Tongue (tissue), 2 donors: ENCODE measurements around the gene CXXC1. TPM values are rescaled to one million over a fixed set of nuclear protein-coding genes. Genes with fewer than 3 reads are reported as not detected.
"Not testable (repeated sequence)": the region's sequence is repeated elsewhere in the genome, so short reads cannot be mapped to it uniquely, and the experiment has no call there.

ENCODE experiments used
- DNase-seq: peaks from one replicate; pipeline ENCODE4 v3.0.0-alpha.2; 2015
- total RNA-seq: library from RNA; depleted of rRNA; stranded (reverse); fragments of >200 nt; gene quantifications from one replicate; pipeline ENCODE4 v1.2.3, GENCODE V29; 2014

Gene CXXC1
- total RNA-seq, 1 donor from 2014 or later = 38.0 TPM

DNA sequence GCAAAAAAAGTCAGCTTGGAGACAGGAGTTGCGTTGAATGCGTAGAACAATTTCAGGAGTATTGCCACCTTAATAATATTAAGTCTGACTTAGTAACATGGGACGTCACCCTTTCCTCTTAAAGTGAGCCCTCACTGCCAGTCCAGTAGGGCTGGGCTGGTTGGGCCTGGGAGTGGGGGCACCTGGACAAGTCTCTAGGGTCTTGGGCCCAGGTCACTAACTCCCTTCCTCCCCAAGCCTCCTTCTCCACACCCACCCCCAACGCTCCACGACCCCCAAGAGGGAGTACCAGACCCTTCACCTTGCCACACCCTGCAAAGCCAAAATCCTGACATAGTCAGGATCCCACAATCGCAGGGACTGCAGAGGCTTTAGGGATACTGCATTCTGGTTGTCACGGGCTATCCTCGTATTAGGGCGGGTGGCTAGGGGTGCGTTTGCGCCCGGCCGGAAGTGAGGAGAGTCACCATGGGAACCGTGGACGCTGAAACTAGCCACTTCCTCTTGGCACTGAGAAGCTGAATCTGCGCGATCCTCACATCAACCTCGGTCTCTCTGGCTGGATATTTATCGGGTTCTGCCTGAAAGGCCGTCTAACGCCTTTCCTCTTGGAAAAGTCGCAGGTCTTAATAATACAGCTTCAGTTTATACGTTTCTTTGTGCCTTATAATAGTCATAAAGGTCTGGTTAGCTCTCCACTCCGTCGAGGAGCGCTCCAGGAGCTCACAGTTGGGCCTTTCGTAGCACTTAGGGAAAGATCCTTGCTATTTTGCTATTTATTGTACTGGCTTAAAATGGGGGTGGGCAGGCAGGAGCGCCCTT is 10.3 kb upstream of the CXXC1 start:
- DNase-seq = peak; percentile 85

DNA sequence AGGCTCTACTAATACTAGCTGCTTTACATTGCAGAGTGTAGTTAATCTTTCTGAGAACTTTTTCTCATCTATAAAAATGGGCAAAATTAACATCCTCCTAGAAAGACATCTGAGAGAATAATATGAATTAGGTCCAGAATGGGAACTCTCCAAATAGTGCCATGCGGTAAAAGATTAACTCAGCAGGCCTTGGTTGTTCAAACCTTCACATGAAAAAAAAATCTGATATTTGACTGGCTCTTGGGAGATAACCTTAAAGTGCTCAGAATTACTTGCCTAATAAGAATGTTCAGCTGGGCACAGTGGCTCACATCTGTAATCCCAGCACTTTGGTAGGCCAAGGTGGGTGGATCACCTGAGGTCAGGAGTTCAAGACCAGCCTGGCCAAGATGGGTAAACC is 5.5 kb upstream of the CXXC1 start:
- DNase-seq = no peak

DNA sequence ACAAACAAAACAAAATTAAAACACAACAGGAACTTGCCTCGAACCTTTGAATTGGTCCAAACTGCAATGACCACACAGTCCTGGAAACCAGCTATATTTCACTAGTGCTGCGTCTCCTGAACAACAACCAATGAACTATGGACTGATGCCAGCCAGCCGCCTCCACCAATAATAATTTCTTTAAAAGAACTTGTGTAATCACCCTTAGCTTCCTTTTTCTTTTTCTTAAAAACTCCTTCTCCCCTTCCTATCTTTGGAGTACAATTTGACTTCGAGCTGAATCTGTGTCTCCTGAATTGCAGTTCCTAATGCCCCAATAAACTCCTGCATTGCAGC is 1.6 kb upstream of the CXXC1 start:
- no peak for DNase-seq

DNA sequence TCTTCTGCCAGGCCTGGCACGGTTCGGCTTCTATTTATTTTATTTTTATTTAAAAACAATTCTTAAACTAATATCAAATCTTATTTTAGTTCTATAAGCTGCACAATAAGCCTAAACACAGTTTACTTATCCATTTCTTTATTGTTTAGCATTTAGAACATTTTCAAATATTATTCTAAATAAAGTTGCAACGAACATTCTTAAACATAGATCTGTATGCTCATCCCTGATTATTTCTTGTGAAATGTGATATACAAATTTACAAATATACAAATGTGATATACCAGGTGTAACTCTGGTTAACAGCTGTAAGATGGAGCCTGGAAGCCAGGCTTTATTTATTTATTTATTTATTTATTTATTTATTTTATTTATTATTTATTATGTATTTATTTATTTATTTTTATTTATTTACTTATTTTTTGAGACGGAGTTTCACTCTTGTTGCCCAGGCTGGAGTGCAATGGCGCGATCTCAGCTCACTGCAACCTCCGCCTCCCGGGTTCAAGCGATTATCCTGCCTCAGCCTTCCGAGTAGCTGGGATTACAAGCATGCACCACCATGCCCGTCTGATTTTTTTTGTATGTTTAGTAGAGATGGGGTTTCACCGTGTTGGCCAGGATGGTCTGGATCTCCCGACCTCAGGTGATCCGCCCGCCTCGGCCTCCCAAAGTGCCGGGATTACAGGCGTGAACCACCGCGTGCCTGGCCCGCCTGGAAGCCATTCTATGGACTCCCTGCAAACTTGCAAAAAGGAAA is 1.0 kb upstream of the CXXC1 start:
- DNase-seq = not testable (repeated sequence)

DNA sequence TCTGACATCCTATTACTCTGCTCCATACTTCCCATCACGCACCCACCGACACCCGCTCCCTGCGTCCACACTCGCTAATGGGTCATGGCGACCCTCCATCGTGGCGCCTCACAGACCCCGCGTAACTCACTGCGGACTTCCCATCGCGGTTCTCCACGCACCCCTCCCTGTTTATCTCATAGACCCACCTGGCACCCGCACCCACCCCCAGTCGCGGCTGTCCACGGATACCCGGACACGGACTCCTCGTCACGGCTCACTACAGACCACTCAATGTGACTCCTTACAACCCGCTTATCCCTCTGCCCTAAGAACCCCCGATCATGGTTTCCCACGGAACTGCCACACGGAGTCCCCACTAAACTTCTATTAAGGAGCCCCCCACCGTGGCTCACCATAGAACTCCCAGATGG is 458 bp downstream of the CXXC1 start:
- no peak for DNase-seq

DNA sequence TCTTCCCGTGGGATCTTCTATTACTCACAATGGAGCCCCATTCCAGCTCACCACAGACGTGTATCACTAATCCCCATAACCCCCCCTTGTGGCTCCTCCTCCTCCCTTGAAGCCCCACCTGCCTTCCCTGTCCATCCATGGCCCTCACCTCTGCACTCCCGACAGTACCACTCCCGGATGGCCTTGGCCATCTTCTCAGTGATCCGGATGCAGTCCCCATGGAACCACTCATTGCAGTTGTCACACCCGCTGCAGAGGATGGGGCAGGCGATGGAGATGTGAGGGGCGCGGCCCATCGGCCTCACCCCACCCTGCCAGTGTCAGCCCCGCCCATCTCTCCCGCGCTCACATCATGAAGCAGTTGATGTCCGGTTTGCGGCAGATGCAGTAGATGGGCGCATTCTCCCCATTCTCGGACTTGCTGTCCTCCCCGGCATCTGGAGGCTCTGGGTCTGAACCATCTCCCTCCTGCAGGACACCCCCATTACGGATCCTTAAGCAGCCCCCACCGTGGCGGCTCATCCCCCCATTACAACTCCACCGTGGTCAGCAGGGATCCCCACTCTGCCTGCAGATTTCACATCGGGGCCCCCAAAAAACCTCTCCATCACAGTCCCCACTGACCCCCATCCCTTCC is 983 bp downstream of the CXXC1 start:
- DNase-seq = peak; percentile 30

DNA sequence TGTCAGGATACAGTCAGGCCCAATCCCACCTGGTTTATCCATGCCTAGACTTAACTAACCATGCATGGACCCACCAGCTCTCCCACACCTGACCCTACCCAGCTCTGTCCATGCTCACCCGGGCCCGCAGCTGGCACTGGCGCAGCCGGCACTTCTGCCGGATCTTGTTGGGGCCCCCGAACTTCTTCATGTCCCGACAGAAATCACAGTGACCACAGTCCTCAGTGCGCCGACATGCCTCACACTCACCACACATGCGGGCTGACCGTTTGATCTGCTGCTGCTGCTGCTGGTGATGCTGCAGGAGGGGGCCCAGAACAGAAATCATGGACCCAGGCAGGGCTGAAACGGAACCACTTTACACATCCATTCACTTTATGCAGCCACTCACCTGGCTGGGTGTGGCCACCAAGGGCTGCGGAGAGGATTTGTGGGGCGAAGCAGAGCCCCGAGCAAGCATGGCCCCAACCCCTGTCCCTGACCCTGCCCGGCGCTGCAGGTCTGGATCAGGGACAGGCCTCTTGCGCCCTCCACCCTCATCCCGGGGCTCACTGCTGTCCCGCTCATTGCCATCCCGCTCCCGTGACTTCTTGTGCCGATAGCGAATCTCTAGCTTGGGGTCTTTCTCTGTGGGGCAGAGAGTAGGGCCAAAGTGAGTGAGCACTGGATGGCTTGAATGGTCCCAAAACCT is 1.7 kb downstream of the CXXC1 start:
- no peak for DNase-seq

DNA sequence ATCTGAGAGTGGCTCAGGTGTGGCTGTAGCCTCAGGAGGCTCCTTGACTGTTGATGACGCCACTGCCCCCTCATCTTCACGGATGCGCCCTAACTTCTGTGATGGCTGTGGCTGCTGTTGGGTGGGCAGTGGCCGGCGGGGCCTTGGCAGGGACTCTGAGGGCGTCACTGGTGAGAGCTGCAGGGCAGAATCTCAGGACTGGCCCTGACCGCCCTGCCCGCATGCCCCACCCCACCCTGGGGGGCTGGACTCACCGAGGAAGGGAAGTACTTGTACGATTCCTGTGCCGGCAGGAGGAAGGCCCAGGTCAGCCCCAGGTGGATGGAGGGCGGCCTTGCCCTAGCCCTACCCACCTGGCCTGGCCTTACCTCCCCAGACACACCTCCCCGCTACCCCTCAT is 2.4 kb downstream of the CXXC1 start:
- DNase-seq = no peak

DNA sequence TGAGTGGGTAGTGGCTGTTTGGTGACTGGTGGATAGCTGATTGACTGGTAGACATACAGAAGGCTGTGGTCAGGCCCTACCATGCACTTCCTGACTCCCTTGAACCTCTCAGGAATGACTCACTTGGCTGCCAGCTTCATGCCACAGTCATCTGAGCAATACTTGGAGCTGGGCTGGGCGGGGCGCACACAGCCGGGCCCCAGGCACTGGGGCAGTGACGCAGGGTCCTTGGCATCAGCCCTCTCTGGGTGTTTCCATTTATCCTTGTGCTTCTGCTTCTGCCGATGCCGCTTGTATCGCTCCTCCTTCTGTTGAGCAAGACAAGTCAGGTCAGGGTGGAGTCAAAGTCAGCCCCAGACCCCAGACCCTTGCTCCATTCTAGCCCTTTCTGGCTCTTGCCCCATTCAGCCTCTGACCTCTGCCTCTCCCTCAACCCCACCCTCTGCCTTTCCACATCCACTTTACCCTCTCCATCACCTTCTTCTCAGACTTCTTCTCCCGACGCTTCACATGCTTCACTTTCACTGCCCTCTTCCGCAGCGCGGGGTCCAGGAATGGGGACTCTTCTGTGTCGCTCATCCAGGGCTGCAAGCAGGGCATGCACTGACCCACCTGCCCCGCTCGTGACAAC is 3.1 kb downstream of the CXXC1 start:
- no peak for DNase-seq

DNA sequence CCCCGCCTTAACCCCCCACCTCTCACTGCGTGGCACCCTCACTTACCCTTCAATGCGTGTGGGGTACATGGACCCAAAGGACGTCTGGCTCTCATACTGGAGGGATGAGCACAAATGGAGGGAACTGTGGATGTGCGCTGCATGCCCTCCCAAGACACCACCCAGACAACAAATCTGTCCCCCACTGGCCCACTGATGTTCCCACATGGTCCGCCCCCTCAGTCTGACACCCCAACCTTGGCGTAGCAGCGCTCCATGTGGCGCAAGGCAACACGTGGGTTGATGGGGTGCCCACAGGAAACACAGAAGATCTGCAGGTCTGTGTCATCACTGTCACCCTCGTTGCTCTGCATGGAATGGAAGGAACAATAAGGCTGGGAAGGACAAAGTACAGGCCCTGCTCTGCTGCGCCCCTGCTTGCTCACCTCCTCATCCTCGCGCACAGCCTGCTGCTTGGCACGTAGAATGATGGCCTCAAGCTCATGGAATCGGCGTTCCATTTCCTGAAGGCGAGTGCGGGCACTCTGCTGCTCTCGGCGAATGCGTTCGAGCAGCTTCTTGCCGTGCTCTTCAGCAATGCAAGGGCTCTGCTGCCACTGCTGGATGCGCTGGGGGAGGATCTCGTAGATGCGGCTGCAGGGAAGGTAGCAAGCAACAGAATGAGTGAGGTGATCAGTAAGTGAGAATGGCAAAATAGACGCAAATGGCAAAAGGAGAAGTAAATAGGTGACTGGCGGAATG is 3.9 kb downstream of the CXXC1 start:
- no peak for DNase-seq

DNA sequence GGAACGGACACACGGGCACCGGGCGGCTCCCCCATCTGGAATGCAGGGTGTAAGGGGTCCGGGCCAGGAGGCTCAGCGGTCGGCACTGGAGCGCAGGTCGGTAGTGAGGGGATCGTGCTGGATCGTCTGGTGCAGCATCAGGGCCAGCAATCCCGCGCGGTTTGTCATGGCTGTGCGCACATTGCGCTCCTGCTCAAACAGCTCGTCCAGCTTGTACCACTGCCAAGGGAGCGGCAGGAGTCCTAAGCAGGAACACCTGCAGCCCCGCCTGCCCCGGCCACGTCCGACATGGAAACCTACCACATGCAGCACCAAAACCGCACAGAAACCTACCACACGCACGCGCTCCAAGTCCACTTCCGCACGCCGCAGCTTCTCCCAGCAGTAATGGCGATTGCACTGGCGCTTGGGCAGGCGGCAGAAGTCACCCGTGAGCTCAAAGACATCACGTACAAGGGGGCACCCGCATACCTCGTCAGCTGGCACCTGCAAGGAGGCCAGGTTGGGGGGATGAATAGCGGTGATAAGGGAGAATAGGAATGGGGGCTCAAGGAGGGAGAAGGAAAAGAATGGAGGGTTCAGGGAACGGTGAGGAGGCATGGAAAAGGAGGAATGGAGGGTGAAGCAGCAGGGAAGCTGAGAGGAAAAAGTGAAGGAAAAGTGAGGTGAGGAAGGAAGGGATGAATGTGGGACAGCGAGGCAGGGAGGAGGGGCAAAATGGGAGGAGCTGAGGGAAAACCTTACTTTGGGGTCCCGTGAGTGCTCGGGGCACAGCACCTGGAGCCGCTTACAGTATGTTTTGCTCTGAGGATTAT is 4.8 kb downstream of the CXXC1 start:
- no peak for DNase-seq

DNA sequence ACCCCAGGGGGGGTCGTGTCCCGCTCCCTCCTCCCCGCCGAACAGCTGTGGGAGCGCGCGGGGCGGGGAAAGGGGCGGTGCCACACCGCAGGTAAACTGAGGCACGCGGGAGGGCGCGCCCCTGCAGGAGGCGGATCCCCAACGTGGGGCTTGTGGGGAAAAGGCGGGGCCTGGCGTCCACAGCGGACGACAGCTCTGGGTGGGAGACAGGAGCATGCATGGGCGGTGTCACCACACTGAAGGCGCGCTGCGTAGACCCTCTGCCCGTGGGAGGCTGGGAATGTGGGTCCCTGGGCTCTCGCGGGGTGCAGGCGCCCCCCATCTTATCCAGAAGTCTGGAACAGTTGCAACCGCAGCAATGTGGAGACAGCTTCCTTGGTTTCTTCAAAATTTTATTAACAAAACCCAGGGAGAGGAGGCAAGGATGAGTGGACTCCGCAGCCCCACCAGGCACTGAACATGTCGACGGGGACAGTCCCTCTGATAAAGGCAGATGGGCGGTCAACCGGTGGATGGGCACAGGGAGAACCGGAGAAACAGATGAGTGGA is 5.4 kb downstream of the CXXC1 start:
- DNase-seq = no peak

DNA sequence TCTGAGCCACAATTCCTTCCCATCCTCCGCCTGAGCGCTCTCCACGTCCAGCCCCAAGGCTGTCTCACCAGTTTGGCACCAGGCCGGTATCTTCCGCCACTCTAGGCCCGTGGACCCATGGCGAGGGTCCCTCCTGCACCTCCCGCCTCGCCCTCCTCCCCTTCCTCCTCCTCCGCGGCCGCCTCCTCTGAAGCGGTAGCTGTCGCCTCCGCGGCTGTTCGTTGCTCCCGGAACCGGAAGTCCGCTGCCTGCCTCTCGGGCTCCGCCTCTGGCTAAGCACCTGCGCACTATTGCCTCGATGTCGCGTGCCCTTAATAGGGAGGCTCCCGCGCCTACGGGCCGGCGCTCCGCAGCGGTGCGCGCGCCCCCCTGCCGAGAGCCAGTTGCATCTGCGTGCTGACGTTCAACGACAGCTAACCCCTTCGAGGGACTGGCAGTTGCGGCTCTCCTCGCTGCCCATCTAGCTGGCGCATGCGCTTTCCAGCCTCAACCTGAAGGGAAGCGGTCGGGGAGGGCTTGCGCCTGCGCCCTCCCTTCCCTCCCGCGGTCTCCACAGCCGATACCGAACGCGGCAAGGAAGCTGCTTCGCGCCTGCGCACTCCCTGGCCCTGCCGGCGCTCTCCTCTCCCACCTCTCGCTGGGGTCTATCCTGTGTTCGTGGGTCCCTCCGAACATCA is 6.1 kb downstream of the CXXC1 start, which contains the start of gene MBD1:
TSS of gene MBD1 (minus strand) at position 229 of the 677 bp plus-strand sequence. CDS start 1,531 bp downstream, outside the sequence.
- DNase-seq = peak; percentile 99

DNA sequence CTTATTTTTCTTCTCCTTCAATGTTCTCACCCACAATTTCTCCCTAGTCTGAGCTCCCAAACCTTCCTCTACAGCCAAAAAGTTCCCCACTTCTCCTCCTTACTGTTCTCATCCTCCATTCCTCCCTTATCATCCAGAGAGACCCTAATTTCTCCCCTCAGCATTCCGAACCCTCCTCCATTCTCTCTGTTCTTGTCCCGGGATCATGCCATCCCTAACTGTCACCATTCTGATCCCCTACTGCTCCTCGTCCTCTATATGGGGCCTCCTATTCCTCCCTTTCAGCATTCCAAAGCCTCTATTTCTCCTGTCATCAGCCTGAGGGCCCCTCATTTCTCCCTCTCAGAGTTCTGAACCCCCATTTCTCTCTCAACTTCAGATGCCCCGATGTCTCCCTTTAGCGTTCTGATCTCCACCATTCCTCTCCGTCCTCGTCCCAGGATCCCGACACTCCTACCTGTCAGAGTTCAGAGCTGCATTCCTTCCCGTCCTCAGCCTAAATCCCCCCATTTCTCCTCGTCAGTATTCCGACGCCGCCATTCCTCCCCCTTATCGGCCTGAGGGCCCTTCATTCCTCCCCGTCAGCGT is 6.7 kb downstream of the CXXC1 start:
- no peak for DNase-seq

DNA sequence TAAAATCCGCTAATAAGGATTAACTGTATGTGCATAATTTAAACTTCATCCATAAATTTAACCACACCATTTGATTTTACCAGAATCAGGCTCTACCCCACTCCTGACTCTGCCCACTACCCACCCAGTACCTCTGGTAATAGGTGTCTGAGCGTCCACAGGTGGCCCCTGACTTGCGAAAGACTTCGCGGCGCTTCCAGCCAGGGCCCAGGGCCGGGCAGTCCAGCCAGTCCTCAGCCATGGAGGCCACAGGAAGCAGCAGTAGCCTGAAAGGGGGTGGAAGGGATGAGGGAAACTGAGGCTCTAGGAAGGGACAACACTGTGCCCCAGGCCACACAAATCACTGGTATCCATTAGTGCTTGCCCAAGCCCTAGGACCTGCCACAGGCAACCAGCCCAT is 7.7 kb downstream of the CXXC1 start:
- DNase-seq = no peak

DNA sequence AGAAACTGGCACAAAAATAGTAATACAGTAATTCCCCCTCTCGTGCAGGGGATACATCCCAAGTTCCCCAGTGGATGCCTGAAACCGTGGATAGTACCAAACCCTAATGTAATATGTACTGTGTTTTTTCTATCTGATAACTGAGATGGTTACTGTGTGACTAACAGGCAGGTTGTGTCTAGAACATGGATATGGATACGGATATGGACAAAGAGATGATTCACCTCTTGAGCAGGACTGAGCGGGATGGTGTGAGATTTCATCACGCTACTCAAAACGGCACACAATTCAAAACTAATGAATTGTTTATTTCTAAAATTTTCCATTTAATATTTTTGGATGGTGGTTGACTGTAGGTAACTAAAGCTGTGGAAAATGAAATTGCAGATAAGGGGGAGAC is 9.6 kb downstream of the CXXC1 start:
- DNase-seq = no peak

DNA sequence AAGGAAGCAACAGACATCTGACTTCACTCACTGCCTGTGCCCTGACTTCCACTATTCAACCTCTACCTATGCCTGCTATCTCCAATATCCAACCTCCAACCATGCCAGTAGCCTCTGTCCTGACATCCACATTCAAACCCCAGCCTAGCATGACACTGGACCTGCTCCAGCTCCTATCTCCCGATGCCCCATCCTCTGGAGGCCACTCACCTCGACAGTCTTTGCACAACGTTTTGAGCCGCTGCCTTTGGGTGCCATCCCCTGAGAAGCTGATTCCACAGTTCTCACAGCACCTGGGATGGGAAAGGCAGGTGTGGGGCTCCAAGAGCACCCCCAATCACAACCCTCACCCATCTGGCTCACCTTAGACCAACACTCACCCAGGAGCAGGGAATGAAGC is 11.0 kb downstream of the CXXC1 start:
- no peak for DNase-seq

DNA sequence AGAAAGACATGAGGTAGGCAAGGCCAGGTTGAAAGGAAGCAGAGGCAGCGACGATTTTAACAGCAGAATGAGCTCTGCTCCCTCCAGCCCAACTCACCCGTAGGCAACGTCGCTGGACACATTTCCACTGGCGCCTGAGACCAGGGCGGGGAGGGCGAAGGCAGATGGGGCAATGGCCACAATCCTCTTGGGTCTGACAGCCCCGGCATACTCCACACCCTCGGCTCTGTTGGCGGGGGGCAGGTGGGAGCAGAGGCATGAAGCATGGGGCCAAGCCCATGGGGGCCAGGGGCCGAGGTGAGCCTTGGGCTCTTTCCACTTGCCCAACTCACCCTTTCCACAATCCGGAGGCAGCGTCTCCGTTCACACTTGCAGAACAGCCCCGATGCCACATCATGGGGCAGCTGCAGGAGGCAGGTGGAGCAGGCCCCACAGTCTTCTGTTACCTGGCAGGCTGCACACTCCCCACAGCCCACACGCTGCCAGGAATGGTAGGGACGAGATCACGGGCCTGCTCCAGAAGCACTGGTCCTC is 11.9 kb downstream of the CXXC1 start:
- DNase-seq = no peak

DNA sequence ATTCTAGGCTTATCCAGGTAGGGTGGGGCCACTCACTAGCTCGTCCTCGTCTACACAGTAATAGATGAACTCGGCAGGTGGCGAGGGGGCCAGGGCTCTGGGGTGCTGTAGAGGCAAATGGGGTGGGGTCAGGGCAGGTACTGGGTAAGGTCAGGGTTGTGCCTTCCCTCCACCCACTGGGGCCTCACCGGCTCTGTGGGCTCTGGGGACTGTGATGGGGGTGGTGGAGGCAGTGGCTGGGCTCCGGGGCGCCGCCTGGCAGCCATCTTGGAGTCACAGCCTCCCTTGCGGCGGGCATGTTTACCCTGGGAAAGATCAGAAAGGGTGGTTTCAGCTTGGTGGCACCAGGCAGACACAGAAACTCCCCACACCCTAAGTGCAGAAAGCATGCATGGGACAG is 12.6 kb downstream of the CXXC1 start:
- no peak for DNase-seq
